ENCODE data around the gene OBSL1.

DNA sequence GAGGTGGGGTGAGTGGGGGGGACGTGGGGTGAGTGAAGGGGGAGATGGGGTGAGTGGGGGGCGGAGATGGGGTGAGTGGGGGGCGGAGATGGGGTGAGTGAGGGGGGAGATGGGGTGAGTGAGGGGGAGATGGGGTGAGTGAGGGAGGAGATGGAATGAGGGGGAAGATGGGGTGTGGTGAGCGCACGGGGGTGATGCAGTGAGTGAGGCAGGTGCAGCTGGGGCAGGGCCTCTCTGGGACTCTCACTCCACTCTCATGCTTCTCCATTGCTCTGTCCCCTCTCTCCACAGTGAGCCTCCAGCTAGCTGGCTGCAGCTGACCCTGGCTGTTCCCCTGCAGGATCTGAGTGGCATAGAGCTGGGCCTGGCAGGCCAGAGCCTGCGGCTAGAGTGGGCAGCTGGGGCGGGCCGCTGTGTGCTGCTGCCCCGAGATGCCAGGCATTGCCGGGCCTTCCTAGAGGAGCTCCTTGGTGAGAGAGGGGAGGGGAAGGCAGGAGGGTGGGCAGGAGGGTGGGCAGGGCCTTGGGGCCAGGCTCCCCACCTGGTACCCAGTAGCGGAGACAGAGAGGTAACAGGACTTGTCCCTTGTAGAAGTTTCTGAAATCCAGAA lies 42.2 kb upstream of the OBSL1 start:
- TF ChIP-seq EZH2 (IDR thresholded peaks at IDR 0.05) (no peak), POLR2AphosphoS5 (IDR thresholded peaks at IDR 0.05; ENCODE audit: borderline replicate concordance, low read depth, low read length) (no peak), FOXP2 (optimal IDR thresholded peaks at IDR 0.05; ENCODE audit: control extremely low read depth, extremely low read length, insufficient read depth) (no peak)

All from SK-N-MC (cell line).